Right atrium auricular region (tissue), 2 donors: ENCODE data around the gene CTXND1. TPM values are rescaled to one million over a fixed set of nuclear protein-coding genes. Genes with fewer than 3 reads are reported as not detected.

Source experiments
- DNase-seq: peaks from one replicate; pipeline ENCODE4 v3.0.0-alpha.2; 2019; ENCODE audit warnings: low spot score
- H3K27ac ChIP-seq, 2 donors: fragments of 200-600 bp; sonication (generic); 1 replicate in 1 of 2; 2 replicates in 1 of 2; pipeline ENCODE4 v1.5.1; 2016 to 2019
- H3K27me3 ChIP-seq, 2 donors: fragments of 200-600 bp; sonication (generic); one replicate each; pipeline versions ENCODE4 v1.5.1 to v1.6.0; 2017 to 2019
- H3K36me3 ChIP-seq: fragments of 200-600 bp; sonication (generic); one replicate; pipeline ENCODE4 v1.5.1; 2016
- H3K4me1 ChIP-seq, 2 donors: fragments of 200-600 bp; sonication (generic); one replicate each; pipeline versions ENCODE4 v1.5.1 to v1.6.0; 2017 to 2019
- H3K4me3 ChIP-seq, 2 donors: fragments of 200-600 bp; sonication (generic); 1 replicate in 1 of 2; 2 replicates in 1 of 2; pipeline ENCODE4 v1.5.1; 2017 to 2019; ENCODE audit warnings: mild to moderate bottlenecking in 1 of 2, moderate library complexity in 1 of 2
- H3K9me3 ChIP-seq, 2 donors: fragments of 200-600 bp; sonication (generic); one replicate each; pipeline ENCODE4 v1.5.1; 2019
- total RNA-seq, 2 donors: library from RNA; depleted of rRNA; stranded (reverse); fragments of >200 nt; gene quantifications; one replicate each; pipeline ENCODE4 v1.1.0, GENCODE V29; 2016
- TF ChIP-seq, protein P1 (sequence below), 2 donors: fragments of 200-600 bp; sonication (generic); IDR thresholded peaks; one replicate each; pipeline ENCODE4 v1.5.1; 2019; ENCODE audit warnings: antibody characterized with exemption in 2 of 2

The CTXND1 gene
- total RNA-seq, 2 donors from 2014 or later, result 0.22 to 0.59 TPM

GRCh38 chr15:80231371-80231770 lies 20.6 kb downstream of the CTXND1 start:
- H3K4me3 ChIP-seq, result no peak overlapping the region
- H3K27ac ChIP-seq, result no peak overlapping the region
- no peaks in the 10 kb centered on the region for H3K27me3 ChIP-seq
- no peak for DNase-seq
- H3K9me3 ChIP-seq, result no peaks in the 10 kb centered on the region
- no peaks in the 10 kb centered on the region for H3K36me3 ChIP-seq
- TF ChIP-seq, protein P1, sequence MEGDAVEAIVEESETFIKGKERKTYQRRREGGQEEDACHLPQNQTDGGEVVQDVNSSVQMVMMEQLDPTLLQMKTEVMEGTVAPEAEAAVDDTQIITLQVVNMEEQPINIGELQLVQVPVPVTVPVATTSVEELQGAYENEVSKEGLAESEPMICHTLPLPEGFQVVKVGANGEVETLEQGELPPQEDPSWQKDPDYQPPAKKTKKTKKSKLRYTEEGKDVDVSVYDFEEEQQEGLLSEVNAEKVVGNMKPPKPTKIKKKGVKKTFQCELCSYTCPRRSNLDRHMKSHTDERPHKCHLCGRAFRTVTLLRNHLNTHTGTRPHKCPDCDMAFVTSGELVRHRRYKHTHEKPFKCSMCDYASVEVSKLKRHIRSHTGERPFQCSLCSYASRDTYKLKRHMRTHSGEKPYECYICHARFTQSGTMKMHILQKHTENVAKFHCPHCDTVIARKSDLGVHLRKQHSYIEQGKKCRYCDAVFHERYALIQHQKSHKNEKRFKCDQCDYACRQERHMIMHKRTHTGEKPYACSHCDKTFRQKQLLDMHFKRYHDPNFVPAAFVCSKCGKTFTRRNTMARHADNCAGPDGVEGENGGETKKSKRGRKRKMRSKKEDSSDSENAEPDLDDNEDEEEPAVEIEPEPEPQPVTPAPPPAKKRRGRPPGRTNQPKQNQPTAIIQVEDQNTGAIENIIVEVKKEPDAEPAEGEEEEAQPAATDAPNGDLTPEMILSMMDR (IDR thresholded peaks at IDR 0.05), result no peak
- no peaks in the 10 kb centered on the region for H3K4me1 ChIP-seq

GRCh38 chr15:80228959-80229610 lies 22.9 kb downstream of the CTXND1 start:
- H3K4me1 ChIP-seq, result no peaks in the 10 kb centered on the region
- no peaks in the 10 kb centered on the region for H3K27me3 ChIP-seq
- H3K36me3 ChIP-seq, result no peaks in the 10 kb centered on the region
- no peak for DNase-seq
- no peak overlapping the region for H3K27ac ChIP-seq
- no peaks in the 10 kb centered on the region for H3K9me3 ChIP-seq
- H3K4me3 ChIP-seq, result no peak overlapping the region
- TF ChIP-seq, protein P1 (IDR thresholded peaks at IDR 0.05), result no peak

DNA sequence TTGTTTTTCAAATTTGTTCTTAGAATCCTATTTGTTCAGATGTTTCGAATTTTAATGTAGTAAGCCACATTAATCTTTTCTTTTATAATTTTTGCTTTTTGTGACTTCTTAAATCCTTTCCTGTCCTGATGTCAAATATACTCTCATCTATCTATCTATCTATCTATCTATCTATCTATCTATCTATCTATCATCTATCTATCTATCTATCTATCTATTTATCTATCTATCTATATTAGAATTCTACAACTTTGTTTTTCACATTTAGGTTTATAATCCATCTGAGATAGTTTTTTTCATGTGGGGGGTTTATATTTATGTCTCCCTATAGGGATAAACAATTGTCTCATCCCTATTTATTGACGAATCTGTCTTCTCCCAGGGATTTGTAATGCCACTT lies 32.1 kb downstream of the CTXND1 start:
- no peak for DNase-seq
- no peaks in the 10 kb centered on the region for H3K9me3 ChIP-seq
- H3K36me3 ChIP-seq, result no peaks in the 10 kb centered on the region
- TF ChIP-seq, protein P1 (IDR thresholded peaks at IDR 0.05), result no peak
- no peaks in the 10 kb centered on the region for H3K4me1 ChIP-seq
- no peak overlapping the region for H3K27ac ChIP-seq
- no peak overlapping the region for H3K4me3 ChIP-seq
- H3K27me3 ChIP-seq, result no peaks in the 10 kb centered on the region

GRCh38 chr15:80217327-80217900 lies 34.6 kb downstream of the CTXND1 start:
- Histone ChIP-seq H3K27me3 (no peaks in the 10 kb centered on the region), H3K36me3 (no peaks in the 10 kb centered on the region), H3K27ac (no peak overlapping the region), H3K4me3 (no peak overlapping the region), H3K9me3 (no peaks in the 10 kb centered on the region), H3K4me1 (no peaks in the 10 kb centered on the region)
- TF ChIP-seq, protein P1 (IDR thresholded peaks at IDR 0.05), result no peak
- DNase-seq, result no peak

- no peak for DNase-seq
- TF ChIP-seq, protein P1 (IDR thresholded peaks at IDR 0.05), result no peak
- Histone ChIP-seq H3K4me3 (no peak overlapping the region), H3K9me3 (no peaks in the 10 kb centered on the region), H3K36me3 (no peaks in the 10 kb centered on the region), H3K27me3 (no peaks in the 10 kb centered on the region), H3K27ac (no peak overlapping the region), H3K4me1 (no peaks in the 10 kb centered on the region)
Observed at GRCh38 chr15:80216911-80217310, 35.1 kb downstream of the CTXND1 start.

GRCh38 chr15:80216141-80216540 lies 35.9 kb downstream of the CTXND1 start:
- DNase-seq, result no peak
- Histone ChIP-seq H3K27me3 (no peaks in the 10 kb centered on the region), H3K4me3 (no peak overlapping the region), H3K9me3 (no peaks in the 10 kb centered on the region), H3K4me1 (no peaks in the 10 kb centered on the region), H3K27ac (no peak overlapping the region), H3K36me3 (no peaks in the 10 kb centered on the region)
- TF ChIP-seq, protein P1 (IDR thresholded peaks at IDR 0.05), result no peak
